GM12872 (cell line): ENCODE results near the gene ATP1A3.

Experiments used
- TF ChIP-seq, protein P1 (sequence below): IDR thresholded peaks from 3 replicates; pipeline ENCODE4 v1.5.1; 2011; ENCODE audit warnings: low read depth, mild to moderate bottlenecking, low read length, moderate library complexity; ENCODE audit not compliant: insufficient read depth

The ATP1A3 gene

DNA sequence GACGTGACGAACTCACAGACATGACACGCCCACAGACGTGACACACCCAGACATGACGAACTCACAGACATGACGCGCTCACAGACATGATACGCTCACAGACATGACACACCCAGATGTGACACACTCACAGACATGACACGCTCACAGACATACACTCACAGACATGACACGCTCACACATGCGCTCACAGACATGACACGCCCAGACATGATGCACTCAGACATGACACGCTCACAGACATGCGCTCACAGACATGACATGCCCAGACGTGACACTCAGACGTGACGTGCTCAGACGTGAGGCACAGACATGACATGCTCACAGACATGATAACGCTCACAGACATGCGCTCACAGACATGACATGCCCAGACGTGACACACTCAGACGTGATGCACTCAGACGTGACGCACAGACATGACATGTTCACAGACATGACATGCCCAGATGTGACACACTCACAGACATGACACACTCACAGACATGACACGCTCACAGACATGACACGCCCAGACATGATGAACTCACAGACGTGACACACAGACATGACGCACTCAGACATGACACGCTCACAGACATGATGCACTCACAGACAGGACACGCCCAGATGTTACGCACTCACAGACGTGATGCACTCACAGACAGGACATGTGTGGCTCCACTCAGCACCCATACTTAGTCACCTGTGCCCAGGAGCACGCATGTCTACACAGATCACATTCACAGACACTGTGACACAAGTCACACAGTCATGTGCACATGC lies 73.9 kb downstream of the ATP1A3 start:
- TF ChIP-seq, protein P1, sequence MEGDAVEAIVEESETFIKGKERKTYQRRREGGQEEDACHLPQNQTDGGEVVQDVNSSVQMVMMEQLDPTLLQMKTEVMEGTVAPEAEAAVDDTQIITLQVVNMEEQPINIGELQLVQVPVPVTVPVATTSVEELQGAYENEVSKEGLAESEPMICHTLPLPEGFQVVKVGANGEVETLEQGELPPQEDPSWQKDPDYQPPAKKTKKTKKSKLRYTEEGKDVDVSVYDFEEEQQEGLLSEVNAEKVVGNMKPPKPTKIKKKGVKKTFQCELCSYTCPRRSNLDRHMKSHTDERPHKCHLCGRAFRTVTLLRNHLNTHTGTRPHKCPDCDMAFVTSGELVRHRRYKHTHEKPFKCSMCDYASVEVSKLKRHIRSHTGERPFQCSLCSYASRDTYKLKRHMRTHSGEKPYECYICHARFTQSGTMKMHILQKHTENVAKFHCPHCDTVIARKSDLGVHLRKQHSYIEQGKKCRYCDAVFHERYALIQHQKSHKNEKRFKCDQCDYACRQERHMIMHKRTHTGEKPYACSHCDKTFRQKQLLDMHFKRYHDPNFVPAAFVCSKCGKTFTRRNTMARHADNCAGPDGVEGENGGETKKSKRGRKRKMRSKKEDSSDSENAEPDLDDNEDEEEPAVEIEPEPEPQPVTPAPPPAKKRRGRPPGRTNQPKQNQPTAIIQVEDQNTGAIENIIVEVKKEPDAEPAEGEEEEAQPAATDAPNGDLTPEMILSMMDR, result no peak

DNA sequence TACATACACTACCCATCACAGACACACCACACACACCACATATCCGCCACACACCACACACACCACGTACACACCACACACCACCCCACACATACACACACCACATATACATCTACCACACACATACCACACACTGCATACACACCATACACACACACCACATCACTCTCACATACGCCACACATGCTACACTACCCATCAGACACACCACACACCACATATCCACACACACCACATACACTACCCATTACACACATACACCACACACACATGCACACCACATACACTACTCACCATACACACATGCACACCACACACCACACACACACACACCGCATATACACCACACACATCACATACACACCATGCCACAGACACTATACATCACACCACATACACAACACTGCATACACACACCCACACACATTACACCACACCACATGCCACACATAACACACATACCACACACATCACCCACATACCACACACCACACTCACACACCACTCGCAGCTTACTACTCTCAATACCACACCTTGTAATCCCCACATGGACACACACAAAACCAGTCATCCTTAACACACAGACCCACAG lies 75.3 kb downstream of the ATP1A3 start:
- TF ChIP-seq, protein P1, result no peak

DNA sequence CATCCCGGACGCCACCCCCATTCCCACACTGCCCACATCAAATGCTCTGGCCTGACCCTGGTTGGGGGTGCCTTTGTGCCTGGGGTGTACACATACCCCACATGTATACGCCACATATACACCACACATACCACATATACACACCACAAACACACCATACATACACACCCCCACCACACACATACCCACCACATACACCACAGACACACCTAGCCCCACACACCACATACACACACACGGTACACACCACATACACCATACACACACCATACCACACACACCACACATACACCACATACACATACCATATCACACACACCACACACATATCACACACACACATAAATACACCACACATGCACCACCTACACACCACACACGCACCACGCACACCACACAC lies 75.9 kb downstream of the ATP1A3 start:
- TF ChIP-seq, protein P1, result no peak

DNA sequence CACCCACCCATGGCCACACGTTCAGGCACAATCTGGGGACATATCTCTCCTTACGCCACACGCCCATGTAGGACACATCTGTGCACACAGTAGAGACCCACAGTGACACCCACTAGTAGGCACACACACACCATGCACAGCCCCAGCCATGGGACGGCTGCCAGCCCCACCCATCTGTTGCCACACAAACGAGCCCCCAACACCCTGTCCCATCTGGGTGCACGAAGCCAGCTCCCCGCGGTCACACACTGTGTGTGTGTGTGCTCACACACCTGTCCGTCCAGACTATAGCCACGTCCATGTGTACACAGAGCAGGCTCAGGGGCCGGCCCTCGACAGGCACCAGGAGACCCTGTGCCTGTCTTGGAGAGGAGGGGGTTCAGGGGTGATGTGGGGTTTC lies 76.4 kb downstream of the ATP1A3 start:
- TF ChIP-seq, protein P1, result no peak
